Stimulated activated CD8-positive, alpha-beta memory T cell treated with anti-CD3 and anti-CD28 coated beads, Interleukin-2, amount 100 ng/mL, for 48 hours (primary cell): Measurements from ENCODE around the gene CYP11A1.

Experiments used
- DNase-seq, 2 donors: peaks; one replicate each; pipeline ENCODE4 v3.0.0-alpha.2; 2020; ENCODE audit warnings: low read depth in 2 of 2

Gene CYP11A1

GRCh38 chr15:74322558-74323180 lies 44.8 kb downstream of the CYP11A1 start:
- peak; percentile 41 to 60 for DNase-seq

- peak in 1 of 2 donors; percentile 36 for DNase-seq
These were observed 46.8 kb downstream of the CYP11A1 start for GRCh38 chr15:74320352-74321247.

- no peak for DNase-seq
These were observed 47.7 kb downstream of the CYP11A1 start for GRCh38 chr15:74319596-74320351.

GRCh38 chr15:74319138-74319460 lies 48.3 kb downstream of the CYP11A1 start:
- DNase-seq = no peak

GRCh38 chr15:74318376-74319137 lies 48.9 kb downstream of the CYP11A1 start:
- DNase-seq = no peak

- DNase-seq = no peak
These were observed 49.5 kb downstream of the CYP11A1 start for GRCh38 chr15:74317820-74318375.

- no peak for DNase-seq
These were observed 51.3 kb downstream of the CYP11A1 start for GRCh38 chr15:74316141-74316540.

GRCh38 chr15:74315626-74316025 lies 51.8 kb downstream of the CYP11A1 start:
- peak in 1 of 2 donors; percentile 27 for DNase-seq

GRCh38 chr15:74314795-74315438 lies 52.5 kb downstream of the CYP11A1 start:
- peak; percentile 29 to 34 for DNase-seq

GRCh38 chr15:74313889-74314288 lies 53.6 kb downstream of the CYP11A1 start:
- no peak for DNase-seq

GRCh38 chr15:74312445-74313007 lies 54.9 kb downstream of the CYP11A1 start:
- DNase-seq = no peak

GRCh38 chr15:74311734-74312444 lies 55.6 kb downstream of the CYP11A1 start:
- no peak for DNase-seq

GRCh38 chr15:74307827-74308811 lies 59.3 kb downstream of the CYP11A1 start:
- no peak for DNase-seq

- DNase-seq = no peak
These were observed 60.6 kb downstream of the CYP11A1 start for GRCh38 chr15:74306781-74307217.

GRCh38 chr15:74305687-74306086 lies 61.8 kb downstream of the CYP11A1 start:
- DNase-seq = no peak

- no peak for DNase-seq
These were observed 63.0 kb downstream of the CYP11A1 start for GRCh38 chr15:74304431-74304830.

GRCh38 chr15:74303741-74304309 lies 63.6 kb downstream of the CYP11A1 start:
- no peak for DNase-seq

GRCh38 chr15:74302821-74303359 lies 64.6 kb downstream of the CYP11A1 start:
- DNase-seq = peak in 1 of 2 donors; percentile 30
